Spleen (tissue), 11 donors: ENCODE data around the gene EXOC3. TPM values are rescaled to one million over a fixed set of nuclear protein-coding genes. Genes with fewer than 3 reads are reported as not detected.
"Not testable (repeated sequence)": the region's sequence is repeated elsewhere in the genome, so short reads cannot be mapped to it uniquely, and the experiment has no call there.

Source experiments
- DNase-seq: peaks from one replicate; pipeline ENCODE4 v3.0.0-alpha.2; 2020
- H3K27ac ChIP-seq, 8 donors: fragments of 200-600 bp; sonication (generic) in 7 of 8; 1 replicate in 4 of 8; 2 replicates in 4 of 8; pipeline versions ENCODE4 v1.5.0 to v1.8.0; 2016 to 2021; ENCODE audit warnings: inconsistent platforms in 4 of 8, mild to moderate bottlenecking in 4 of 8, moderate library complexity in 1 of 8
- H3K27me3 ChIP-seq, 7 donors: fragments of 200-600 bp; sonication (generic) in 6 of 7; replicated peaks in 1 of 7; 1 replicate in 4 of 7; 2 replicates in 3 of 7; pipeline versions ENCODE4 v1.5.0 to v1.8.0; 2016 to 2021; ENCODE audit warnings: inconsistent platforms in 3 of 7, mild to moderate bottlenecking in 1 of 7
- H3K36me3 ChIP-seq, 6 donors: fragments of 200-600 bp; sonication (generic) in 5 of 6; 1 replicate in 4 of 6; 2 replicates in 2 of 6; pipeline versions ENCODE4 v1.5.0 to v1.8.0; 2016 to 2021; ENCODE audit warnings: inconsistent platforms in 2 of 6
- H3K4me1 ChIP-seq, 6 donors: fragments of 200-600 bp; sonication (generic) in 5 of 6; 1 replicate in 3 of 6; 2 replicates in 3 of 6; pipeline versions ENCODE4 v1.5.0 to v1.8.0; 2016 to 2021; ENCODE audit warnings: inconsistent platforms in 3 of 6
- H3K4me3 ChIP-seq, 8 donors: fragments of 200-600 bp; sonication (generic) in 7 of 8; 1 replicate in 4 of 8; 2 replicates in 4 of 8; pipeline versions ENCODE4 v1.5.0 to v1.8.0; 2016 to 2021; ENCODE audit warnings: inconsistent platforms in 4 of 8, mild to moderate bottlenecking in 4 of 8, moderate library complexity in 2 of 8
- H3K9me3 ChIP-seq, 8 donors: fragments of 200-600 bp; sonication (generic) in 7 of 8; 1 replicate in 4 of 8; 2 replicates in 4 of 8; pipeline versions ENCODE4 v1.5.0 to v1.8.0; 2016 to 2021; ENCODE audit warnings: inconsistent platforms in 4 of 8
- POLR2A ChIP-seq, 3 donors: fragments of 450-650 bp; IDR thresholded peaks; one replicate each; pipeline ENCODE4 v1.5.1; 2017; ENCODE audit warnings: antibody characterized with exemption in 3 of 3, mild to moderate bottlenecking in 1 of 3
- POLR2AphosphoS5 ChIP-seq, 3 donors: sonication (generic); formaldehyde crosslinking; IDR thresholded peaks; one replicate each; pipeline ENCODE4 v1.5.1; 2017; ENCODE audit warnings: antibody characterized with exemption in 3 of 3
- WGBS, 5 donors: extraction: QIAGEN DNeasy Blood & Tissue Kit in 3 of 5; methylation state at CpG; one replicate each; pipeline versions ENCODE4 v1.1.5 to v1.1.7; 2013 to 2018; 5-methylcytosine and 5-hydroxymethylcytosine counted together
- intact Hi-C: fragments of 100-400 bp; cut with DNase I; formaldehyde crosslinking; loops from one replicate; pipeline ENCODE4 v1.15.0; 2023; ENCODE audit warnings: low total_unique reads
- polyA plus RNA-seq, 3 donors: library from polyadenylated mRNA; stranded (reverse); fragments of 200-250 nt; gene quantifications; one replicate each; pipeline ENCODE4 v1.2.1, GENCODE V29; 2013
- total RNA-seq, 7 donors: library from RNA; depleted of rRNA in 3 of 7; stranded (reverse); fragments of >200 nt in 3 of 7; fragmentation: NEBNext Ultra II Directional in 4 of 7; extraction: Animal tissue kit (Norgen Biotek cat#: 25700) in 4 of 7; gene quantifications; one replicate each; pipeline versions ENCODE4 v1.1.0 to v1.2.1, GENCODE V29; 2016 to 2021
- TF ChIP-seq, protein P1 (sequence below), 11 experiments: fragments of 200-600 bp in 7 of 11; fragments of 450-650 bp in 4 of 11; sonication (generic) in 4 of 11; IDR thresholded peaks in 8 of 11; conservative IDR thresholded peaks in 3 of 11; 1 replicate in 7 of 11; 2 replicates in 4 of 11; pipeline versions ENCODE4 v1.4.0 to v1.8.0; 2016 to 2021; ENCODE audit warnings: antibody characterized with exemption in 11 of 11, inconsistent platforms in 4 of 11, mild to moderate bottlenecking in 1 of 11
- donor health status: healthy with polysubstance abuse.
- donor health status: DM: no; HTN: no; CAD: no; lungs with moderate emphysema.
- donor health status: DM: no; HTN: no; CAD: no.
- donor health status: Bipolar disorder and iron deficiency.
- donor health status: healthy.
- donor health status: DM: no; HTN: no; CAD: no.
- donor health status: DM: yes; HTN: yes; CAD: no.

EXOC3 gene
- total and polyA plus RNA-seq, 10 donors = 22.7 to 87.0 (median 71.0) TPM

DNA sequence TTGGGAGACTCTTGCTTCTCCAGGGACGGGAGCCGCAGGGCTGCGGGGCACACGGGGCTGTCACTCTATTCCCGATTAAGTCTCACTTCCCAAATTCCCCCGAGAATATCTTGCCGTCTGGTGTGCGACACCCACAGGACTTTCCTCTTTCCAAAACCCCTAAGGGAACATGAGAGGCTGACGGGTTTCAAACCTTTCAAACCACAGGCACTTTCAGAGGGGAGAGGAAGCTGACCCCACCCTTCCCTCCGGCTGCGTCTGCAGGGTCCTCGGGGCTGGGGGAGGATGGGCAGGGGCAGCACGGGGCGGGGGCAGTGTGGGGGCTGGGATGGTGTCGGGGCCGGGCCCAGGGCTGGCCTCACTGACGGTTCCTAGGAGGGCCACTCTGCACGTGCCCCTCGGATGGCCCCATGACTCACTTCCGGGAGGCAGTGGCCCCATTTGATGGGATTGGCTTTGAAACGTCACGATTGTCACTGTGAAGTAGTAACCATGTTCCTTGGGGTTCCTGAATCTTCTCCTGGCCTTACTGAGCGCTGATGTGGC lies 43.0 kb downstream of the EXOC3 start:
- DNase-seq = no peak
- H3K36me3 ChIP-seq = no peaks in the 10 kb centered on the region
- no peak overlapping the region for H3K27ac ChIP-seq
- H3K4me3 ChIP-seq = no peak overlapping the region
- no peaks in the 10 kb centered on the region for H3K9me3 ChIP-seq
- TF ChIP-seq, protein P1, sequence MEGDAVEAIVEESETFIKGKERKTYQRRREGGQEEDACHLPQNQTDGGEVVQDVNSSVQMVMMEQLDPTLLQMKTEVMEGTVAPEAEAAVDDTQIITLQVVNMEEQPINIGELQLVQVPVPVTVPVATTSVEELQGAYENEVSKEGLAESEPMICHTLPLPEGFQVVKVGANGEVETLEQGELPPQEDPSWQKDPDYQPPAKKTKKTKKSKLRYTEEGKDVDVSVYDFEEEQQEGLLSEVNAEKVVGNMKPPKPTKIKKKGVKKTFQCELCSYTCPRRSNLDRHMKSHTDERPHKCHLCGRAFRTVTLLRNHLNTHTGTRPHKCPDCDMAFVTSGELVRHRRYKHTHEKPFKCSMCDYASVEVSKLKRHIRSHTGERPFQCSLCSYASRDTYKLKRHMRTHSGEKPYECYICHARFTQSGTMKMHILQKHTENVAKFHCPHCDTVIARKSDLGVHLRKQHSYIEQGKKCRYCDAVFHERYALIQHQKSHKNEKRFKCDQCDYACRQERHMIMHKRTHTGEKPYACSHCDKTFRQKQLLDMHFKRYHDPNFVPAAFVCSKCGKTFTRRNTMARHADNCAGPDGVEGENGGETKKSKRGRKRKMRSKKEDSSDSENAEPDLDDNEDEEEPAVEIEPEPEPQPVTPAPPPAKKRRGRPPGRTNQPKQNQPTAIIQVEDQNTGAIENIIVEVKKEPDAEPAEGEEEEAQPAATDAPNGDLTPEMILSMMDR (IDR thresholded peaks at IDR 0.05 in 8 of 11, conservative IDR thresholded peaks at IDR 0.05 in 3 of 11) = no peak
- no peak for TF ChIP-seq POLR2A (IDR thresholded peaks at IDR 0.05)
- no peak for TF ChIP-seq POLR2AphosphoS5 (IDR thresholded peaks at IDR 0.05)
- 17 to 30% (median 21%) methylated on average over 15 to 23 of the region's 23 CpGs for WGBS, 5 donors
- intact Hi-C loops = no loop called here
- H3K4me1 ChIP-seq = peaks cover 0 to 18% (median 7%) of the 10 kb centered on the region in 6 donors
- peaks cover 0 to 86% (median 44%) of the 10 kb centered on the region in 7 donors for H3K27me3 ChIP-seq

GRCh38 chr5:486597-486996 lies 43.6 kb downstream of the EXOC3 start:
- intact Hi-C loops, DNase-seq, H3K4me3 ChIP-seq, H3K36me3 ChIP-seq, H3K27ac ChIP-seq, H3K9me3 ChIP-seq: not testable (repeated sequence)
- WGBS, 5 donors = 87 to 96% (median 90%) methylated on average over 15 to 18 of the region's 22 CpGs
- Histone ChIP-seq H3K4me1 (peaks cover 0 to 18% (median 7%) of the 10 kb centered on the region in 6 donors), H3K27me3 (peaks cover 0 to 86% (median 39%) of the 10 kb centered on the region in 7 donors)

DNA sequence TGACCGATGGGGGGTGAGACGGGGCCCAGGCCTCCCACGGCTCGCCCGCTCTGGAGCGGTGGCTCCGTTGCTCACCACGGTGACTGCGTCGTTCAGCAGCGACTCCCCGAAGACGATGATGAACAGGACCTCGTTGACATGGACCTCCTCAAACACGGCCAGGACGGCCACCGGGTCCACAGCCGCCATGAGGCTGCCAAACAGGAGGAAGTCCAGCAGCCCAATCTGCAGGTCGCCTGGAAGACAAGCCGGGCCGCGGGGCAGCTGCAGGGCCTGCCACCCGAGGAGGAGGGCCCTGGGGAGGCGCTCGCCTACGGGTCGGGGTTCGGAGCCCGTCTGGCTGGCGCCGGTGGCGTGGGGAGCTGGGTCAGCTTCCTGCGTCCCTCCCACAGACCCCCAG lies 45.3 kb downstream of the EXOC3 start:
- DNase-seq = no peak
- Histone ChIP-seq H3K27me3 (peaks cover 0 to 85% (median 35%) of the 10 kb centered on the region in 7 donors), H3K27ac (no peak overlapping the region), H3K36me3 (no peaks in the 10 kb centered on the region), H3K4me1 (peaks cover 0 to 16% (median 7%) of the 10 kb centered on the region in 6 donors), H3K4me3 (no peak overlapping the region), H3K9me3 (no peaks in the 10 kb centered on the region)
- no peak for TF ChIP-seq POLR2AphosphoS5 (IDR thresholded peaks at IDR 0.05)
- no peak for TF ChIP-seq POLR2A (IDR thresholded peaks at IDR 0.05)
- TF ChIP-seq, protein P1 (IDR thresholded peaks at IDR 0.05 in 8 of 11, conservative IDR thresholded peaks at IDR 0.05 in 3 of 11) = no peak
- intact Hi-C loops = no loop called here
- 80 to 96% (median 88%) methylated on average over 3 to 33 of the region's 33 CpGs for whole genome bisulfite sequencing, 5 donors

GRCh38 chr5:488744-489688 lies 46.0 kb downstream of the EXOC3 start:
- Histone ChIP-seq H3K27me3 (peaks cover 0 to 85% (median 31%) of the 10 kb centered on the region in 7 donors), H3K4me3 (no peak overlapping the region), H3K4me1 (peaks cover 0 to 13% (median 5%) of the 10 kb centered on the region in 6 donors), H3K9me3 (no peaks in the 10 kb centered on the region), H3K27ac (no peak overlapping the region), H3K36me3 (no peaks in the 10 kb centered on the region)
- no peak for DNase-seq
- intact Hi-C loops = no loop called here
- 65 to 83% (median 73%) methylated on average over 15 to 40 of the region's 40 CpGs for WGBS, 5 donors
- TF ChIP-seq, protein P1 (IDR thresholded peaks at IDR 0.05 in 8 of 11, conservative IDR thresholded peaks at IDR 0.05 in 3 of 11) = no peak
- TF ChIP-seq POLR2AphosphoS5 (IDR thresholded peaks at IDR 0.05) = no peak
- no peak for TF ChIP-seq POLR2A (IDR thresholded peaks at IDR 0.05)
